Right lobe of liver (tissue), 4 donors: ENCODE results near the gene XPO6.

ENCODE experiments used
- CTCF ChIP-seq, 4 donors: fragments of 200-600 bp in 3 of 4; fragments of 450-650 bp in 1 of 4; IDR thresholded peaks; one replicate each; pipeline versions ENCODE4 v1.5.1 to v1.8.0; 2016 to 2022; ENCODE audit warnings: antibody characterized with exemption in 4 of 4, mild to moderate bottlenecking in 2 of 4
- POLR2A ChIP-seq: fragments of 450-650 bp; IDR thresholded peaks from one replicate; pipeline ENCODE4 v1.6.1; 2017; ENCODE audit warnings: antibody characterized with exemption, mild to moderate bottlenecking
- donor health status: DM: no; HTN: no; CAD: no.
- donor health status: DM: no; HTN: no; CAD: no.
- donor health status: DM: no; HTN: yes; CAD: no.

GRCh38 chr16:28078261-28078660 is 133.5 kb downstream of the XPO6 start:
- TF ChIP-seq CTCF (IDR thresholded peaks at IDR 0.05) (no peak), POLR2A (no peak)
